ENCODE data around the gene HEATR5A.

The HEATR5A gene

GRCh38 chr14:31425905-31426304 lies 5.6 kb upstream of the HEATR5A start:
- no peak for DNase-seq

GRCh38 chr14:31421200-31421599 lies 850 bp upstream of the HEATR5A start:
- no peak for DNase-seq

DNA sequence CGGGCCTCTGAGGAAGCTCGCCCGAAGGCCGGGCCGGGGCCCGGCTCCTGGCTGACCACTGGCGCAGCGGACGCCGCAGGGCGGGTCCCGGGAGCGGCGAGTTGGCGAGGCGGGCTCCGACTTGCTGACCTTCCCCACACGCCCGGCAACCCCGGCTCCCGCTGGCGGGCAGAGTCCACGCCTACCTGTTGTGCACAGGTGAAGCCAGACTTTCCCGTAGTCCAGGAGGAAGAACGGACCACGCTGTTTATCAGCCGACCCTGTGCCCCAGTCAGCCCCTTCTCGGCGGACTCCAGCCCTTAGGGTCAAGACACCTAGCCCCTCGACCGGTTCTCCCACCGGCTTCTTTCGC lies 407 bp downstream of the HEATR5A start:
- DNase-seq: no peak

- no peak for DNase-seq
Observed at GRCh38 chr14:31419179-31419966, 977 bp downstream of the HEATR5A start.

DNA sequence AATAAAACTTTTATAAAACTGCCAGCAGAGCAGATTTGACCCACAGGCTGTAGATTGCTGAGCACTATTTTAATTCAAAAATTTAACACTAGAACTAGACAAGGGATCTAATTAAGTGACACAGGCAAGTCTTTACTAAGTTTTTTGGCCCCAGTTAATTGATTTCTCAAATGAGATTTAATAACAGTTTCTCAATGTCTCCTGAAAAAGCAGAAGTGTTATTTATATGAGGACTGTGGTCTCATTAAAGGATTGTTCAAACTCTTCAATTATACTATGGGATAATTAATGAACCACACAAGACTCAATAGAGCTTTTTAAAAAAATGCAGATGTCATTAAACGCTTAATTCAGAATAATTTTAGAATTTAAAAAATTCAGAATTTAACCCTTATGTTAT lies 1.9 kb downstream of the HEATR5A start:
- DNase-seq: no peak

GRCh38 chr14:31414190-31414833 lies 6.0 kb downstream of the HEATR5A start:
- DNase-seq: no peak

DNA sequence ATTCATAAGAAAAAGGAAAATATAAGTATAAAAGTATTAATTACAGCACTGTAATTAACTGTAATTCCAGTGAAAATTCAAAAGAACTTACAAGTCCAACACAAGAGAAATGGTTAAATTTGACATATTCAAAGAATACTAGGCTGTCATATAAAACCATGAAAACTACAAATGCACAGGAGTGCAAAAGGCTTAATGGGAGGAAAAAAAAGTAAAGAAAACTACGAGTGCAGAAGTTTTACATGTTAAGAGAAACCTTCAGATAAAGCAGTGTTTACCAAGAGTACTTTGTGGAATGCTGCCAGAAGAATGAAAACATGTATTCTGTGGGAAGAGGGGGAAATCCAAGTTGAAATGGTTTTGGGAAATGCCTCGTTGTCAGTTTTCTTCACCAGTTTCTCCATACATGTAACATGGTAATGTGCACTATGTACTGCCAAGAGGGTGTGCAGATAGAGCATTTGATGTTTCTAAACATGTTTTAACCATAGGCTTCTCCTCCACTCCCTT lies 9.1 kb downstream of the HEATR5A start:
- DNase-seq: no peak

GRCh38 chr14:31410048-31410650 lies 10.2 kb downstream of the HEATR5A start:
- no peak for DNase-seq

DNA sequence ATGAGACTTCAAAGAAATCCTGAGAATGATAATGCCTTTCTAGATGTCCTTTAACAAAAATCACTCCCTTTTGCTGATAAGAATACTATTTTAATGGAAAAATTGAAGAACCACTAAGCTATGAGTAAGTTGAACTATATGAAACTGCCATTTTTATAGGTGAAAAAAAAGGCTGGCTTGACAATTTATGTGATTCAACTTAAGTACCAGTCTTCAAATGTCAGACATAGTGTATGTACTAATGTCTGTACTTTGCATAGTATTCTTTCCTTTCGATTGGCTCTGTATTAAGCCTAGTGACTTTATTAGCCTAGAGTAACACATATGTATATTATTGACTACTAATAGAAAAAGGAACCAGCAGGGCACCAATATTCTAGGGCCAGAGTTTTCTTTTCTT lies 11.9 kb downstream of the HEATR5A start:
- DNase-seq: no peak

- DNase-seq: no peak
Observed at GRCh38 chr14:31405599-31406232, 14.6 kb downstream of the HEATR5A start.

GRCh38 chr14:31405106-31405505 lies 15.2 kb downstream of the HEATR5A start:
- DNase-seq: no peak

GRCh38 chr14:31403707-31404106 lies 16.6 kb downstream of the HEATR5A start:
- DNase-seq: no peak

- no peak for DNase-seq
Observed at GRCh38 chr14:31402764-31403439, 17.4 kb downstream of the HEATR5A start.

DNA sequence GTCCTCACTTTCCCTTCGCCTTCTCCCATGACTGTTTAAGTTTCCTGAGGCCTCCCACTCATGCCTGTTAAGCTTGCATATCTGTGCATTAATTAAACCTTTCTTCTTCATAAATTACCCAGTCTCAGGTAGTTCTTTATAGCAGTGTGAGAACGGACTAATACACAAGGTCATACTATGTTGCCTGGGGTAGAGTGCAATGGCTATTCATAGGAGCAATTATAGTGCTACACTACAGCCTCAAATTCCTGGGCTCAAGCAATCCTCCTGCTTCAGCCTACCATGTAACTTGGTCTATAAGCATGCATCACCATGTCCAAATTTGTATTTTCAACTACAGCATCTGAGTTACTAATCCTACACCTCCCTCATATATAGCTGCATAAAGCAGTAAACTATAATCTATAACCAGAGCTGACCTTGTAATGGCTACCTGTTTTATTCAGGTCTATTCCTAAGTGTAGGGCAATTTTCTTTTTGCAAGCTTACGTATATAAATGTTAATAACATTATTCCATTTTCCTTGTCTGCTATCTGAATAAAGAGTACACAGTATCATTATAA lies 18.9 kb downstream of the HEATR5A start:
- no peak for DNase-seq

DNA sequence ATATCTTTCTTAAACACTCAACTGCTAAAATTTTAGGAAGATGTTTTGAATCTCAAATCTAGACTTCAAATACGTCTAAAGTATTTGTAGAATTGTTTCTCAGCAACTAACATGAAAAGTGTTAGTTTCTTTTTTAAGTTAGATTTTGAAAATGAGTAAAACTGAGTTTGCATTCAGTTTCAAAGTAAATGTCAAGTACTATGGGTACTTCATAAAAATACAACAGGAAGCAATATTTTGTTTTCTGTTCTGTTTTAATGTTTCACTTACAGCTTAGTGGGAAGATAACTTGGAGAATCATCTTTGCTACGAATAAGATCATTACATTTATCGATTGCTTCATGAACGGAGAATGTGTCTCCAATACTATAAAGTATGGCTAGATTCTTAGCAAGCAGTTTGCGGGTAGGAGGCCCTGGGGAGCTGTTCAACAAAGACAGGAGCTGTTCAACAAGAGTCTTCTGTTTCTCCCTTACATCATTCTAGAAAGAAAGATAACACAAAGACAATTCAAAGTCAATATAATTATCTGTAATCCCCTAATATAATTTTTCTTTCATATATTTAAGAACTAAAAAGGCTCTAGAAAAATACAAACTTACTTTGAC lies 20.2 kb downstream of the HEATR5A start:
- no peak for DNase-seq

DNA sequence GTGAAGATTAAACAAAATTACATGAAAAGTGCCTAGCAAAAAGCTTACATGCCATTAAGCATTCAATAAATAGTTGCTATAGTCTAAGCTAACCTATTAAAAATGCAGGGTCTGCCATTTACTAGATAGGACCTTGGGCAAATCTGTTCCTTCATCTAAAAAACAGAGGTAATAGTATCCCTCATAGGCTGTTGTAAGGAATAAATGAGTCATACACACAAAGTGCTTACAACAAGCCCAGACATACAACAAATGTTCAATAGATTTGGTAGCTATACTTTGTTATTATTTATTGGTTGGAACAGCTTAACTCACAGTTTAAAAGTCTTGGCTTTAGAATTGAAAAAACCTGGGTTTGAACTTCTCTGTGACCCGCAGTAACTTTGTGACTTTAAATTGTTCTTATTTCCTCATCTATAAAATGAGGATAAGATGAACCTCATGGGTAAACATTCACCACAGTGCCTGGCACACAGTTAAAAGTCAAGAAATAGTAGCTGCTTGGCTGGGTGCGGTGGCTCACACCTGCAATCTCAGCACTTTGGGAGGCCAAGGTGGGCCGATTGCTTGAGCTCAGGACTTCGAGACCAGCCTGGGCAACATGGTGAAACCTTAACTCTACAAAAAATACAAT lies 24.7 kb downstream of the HEATR5A start:
- DNase-seq: no peak

GRCh38 chr14:31395119-31395518 lies 25.2 kb downstream of the HEATR5A start:
- no peak for DNase-seq

GRCh38 chr14:31391977-31392503 lies 28.3 kb downstream of the HEATR5A start:
- DNase-seq: no peak

- DNase-seq: no peak
Observed at GRCh38 chr14:31391473-31391872, 28.9 kb downstream of the HEATR5A start.

DNA sequence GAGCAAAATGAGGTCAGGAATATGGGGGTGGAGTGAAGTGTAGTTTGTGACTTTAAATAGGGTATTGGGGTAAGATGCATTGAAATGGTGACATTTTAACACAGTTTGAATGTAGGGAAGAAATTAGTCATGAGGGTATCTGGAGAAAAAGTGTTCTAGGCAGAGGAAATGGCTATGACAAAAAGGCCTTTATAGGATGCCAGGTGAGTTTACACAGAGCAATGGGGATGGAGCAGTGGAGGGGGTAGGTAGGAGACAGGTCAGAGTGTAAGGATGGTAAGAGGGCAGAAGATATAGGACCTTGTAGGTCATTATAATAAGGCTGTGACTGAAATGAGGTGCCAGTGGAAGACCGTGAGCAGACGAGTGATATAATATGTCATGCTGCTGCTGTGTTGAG lies 30.4 kb downstream of the HEATR5A start:
- no peak for DNase-seq

DNA sequence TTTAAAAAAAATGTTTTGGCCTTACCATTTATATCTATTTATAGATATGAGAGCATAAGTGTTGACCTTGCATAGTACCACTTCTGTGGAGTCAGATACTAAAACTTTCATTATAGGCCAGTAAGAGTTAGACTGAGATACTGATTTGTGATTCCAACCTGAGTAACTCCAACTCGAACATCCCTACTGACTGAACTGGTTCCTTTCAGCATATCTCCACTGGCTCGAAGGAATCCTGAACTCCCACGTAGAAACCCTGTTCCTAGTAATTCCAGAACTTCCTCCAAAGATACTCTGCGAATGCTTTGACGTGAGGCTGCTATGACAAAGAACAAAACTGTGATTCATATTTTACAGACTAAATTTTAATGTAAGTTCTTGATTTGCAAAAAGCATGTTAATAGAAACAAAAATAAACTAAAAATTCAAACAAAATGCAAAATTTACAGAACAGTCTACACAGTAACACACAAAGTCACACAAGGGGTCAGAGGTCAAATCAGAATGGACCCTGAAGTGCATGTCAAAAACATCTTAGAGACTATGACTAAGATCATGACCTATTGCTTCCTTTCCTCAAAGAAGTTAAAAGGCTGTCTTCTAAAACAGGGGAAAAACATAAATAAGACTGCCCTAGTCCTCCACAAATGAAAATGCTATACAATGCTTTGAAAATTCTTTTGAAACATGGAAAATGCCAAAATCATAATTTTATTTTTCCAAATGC lies 31.5 kb downstream of the HEATR5A start:
- no peak for DNase-seq

All from NCI-H1436 (cell line).